Upper lobe of left lung (tissue), 6 donors: Measurements from ENCODE around the gene SAMMSON. TPM values are rescaled to one million over a fixed set of nuclear protein-coding genes. Genes with fewer than 3 reads are reported as not detected.

Source experiments
- ATAC-seq, 2 donors: fragments of 200-7000 bp; cut with Tn5 transposase; one replicate each; pipeline ENCODE4 v1.9.1; 2022; ENCODE audit warnings: mild to moderate bottlenecking in 2 of 2, moderate library complexity in 2 of 2; ENCODE audit not compliant: low FRiP score in 2 of 2
- DNase-seq, 2 donors: peaks; one replicate each; pipeline ENCODE4 v3.0.0-alpha.2; 2019 to 2020
- H3K27ac ChIP-seq, 4 donors: fragments of 200-600 bp; sonication (generic); one replicate each; pipeline ENCODE4 v1.5.1; 2016 to 2019
- H3K27me3 ChIP-seq, 4 donors: fragments of 200-600 bp; sonication (generic); one replicate each; pipeline ENCODE4 v1.5.1; 2017 to 2019
- H3K36me3 ChIP-seq, 4 donors: fragments of 200-600 bp; sonication (generic); one replicate each; pipeline ENCODE4 v1.5.1; 2016 to 2019
- H3K4me1 ChIP-seq, 4 donors: fragments of 200-600 bp; sonication (generic); one replicate each; pipeline ENCODE4 v1.5.1; 2018 to 2019
- H3K4me3 ChIP-seq, 4 donors: fragments of 200-600 bp; sonication (generic); one replicate each; pipeline ENCODE4 v1.5.1; 2017 to 2019; ENCODE audit warnings: mild to moderate bottlenecking in 2 of 4, moderate library complexity in 1 of 4
- H3K9me3 ChIP-seq, 4 donors: fragments of 200-600 bp; sonication (generic); one replicate each; pipeline ENCODE4 v1.5.1; 2018 to 2019
- CTCF ChIP-seq, 6 experiments: fragments of 450-650 bp in 4 of 6; fragments of 200-600 bp in 2 of 6; sonication (generic) in 2 of 6; IDR thresholded peaks; one replicate each; pipeline ENCODE4 v1.5.1; 2016 to 2019; ENCODE audit warnings: antibody characterized with exemption in 6 of 6
- EP300 ChIP-seq, 4 donors: sonication (generic); formaldehyde crosslinking; IDR thresholded peaks; one replicate each; pipeline ENCODE4 v1.5.1; 2017; ENCODE audit warnings: antibody characterized with exemption in 4 of 4, control low read depth in 2 of 4
- POLR2A ChIP-seq, 4 donors: fragments of 450-650 bp; IDR thresholded peaks; one replicate each; pipeline ENCODE4 v1.5.1; 2016 to 2017; ENCODE audit warnings: antibody characterized with exemption in 4 of 4, mild to moderate bottlenecking in 2 of 4
- POLR2AphosphoS5 ChIP-seq, 2 donors: sonication (generic); formaldehyde crosslinking; IDR thresholded peaks; one replicate each; pipeline ENCODE4 v1.5.1; 2017; ENCODE audit warnings: antibody characterized with exemption in 2 of 2
- WGBS, 2 donors: methylation state at CpG; one replicate each; pipeline ENCODE4 v1.1.5; 2017 to 2018; 5-methylcytosine and 5-hydroxymethylcytosine counted together
- total RNA-seq, 6 donors: library from RNA; depleted of rRNA in 4 of 6; stranded (reverse); fragments of >200 nt in 4 of 6; gene quantifications; one replicate each; pipeline versions ENCODE4 v1.1.0 to v1.2.1, GENCODE V29; 2016 to 2021
- donor health status: DM: no; HTN: no; CAD: no; lungs with moderate emphysema.
- donor health status: DM: no; HTN: yes; CAD: no; lungs with severe emphysema.

The SAMMSON gene
- total RNA-seq, 6 donors from 2014 or later, result 0.30 TPM; not detected in 5

DNA sequence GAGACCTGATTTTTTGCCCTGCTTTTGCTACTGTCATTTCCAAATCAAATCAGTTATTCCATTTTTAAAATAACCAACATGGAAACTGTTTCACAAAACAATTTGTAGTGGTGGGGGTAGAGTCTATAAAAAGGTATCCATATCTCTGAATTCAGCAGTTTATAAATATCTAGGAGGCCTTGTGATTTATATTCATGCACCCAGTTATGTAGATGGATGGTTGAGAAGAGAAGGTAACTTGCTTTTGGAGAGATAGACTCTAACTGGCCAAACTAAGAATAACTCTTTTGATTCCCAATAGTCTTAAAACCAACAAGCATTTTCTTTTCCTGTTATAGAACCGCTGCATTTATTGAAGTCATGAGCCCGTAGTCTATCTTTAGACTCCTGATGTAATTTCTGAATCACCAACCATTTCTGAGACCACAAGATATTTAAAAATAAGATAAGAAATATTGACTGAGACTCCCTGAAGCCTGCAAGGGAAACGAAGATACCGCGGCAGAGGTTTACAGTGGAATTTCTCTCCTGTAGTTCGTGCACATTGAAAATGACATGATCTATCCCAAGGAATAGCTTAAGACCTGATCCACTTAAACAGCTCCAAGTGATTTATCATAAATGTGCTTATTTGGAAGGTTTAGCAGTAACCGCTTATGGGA, 68.5 kb downstream of the SAMMSON start:
- Histone ChIP-seq H3K36me3 (no peaks in the 10 kb centered on the region), H3K27me3 (peaks cover 0 to 2% (median 0%) of the 10 kb centered on the region in 4 donors), H3K27ac (no peak overlapping the region), H3K4me3 (no peak overlapping the region), H3K9me3 (no peaks in the 10 kb centered on the region), H3K4me1 (no peaks in the 10 kb centered on the region)
- no peak for TF ChIP-seq EP300 (IDR thresholded peaks at IDR 0.05)
- TF ChIP-seq CTCF (IDR thresholded peaks at IDR 0.05), result no peak
- TF ChIP-seq POLR2AphosphoS5 (IDR thresholded peaks at IDR 0.05), result no peak
- TF ChIP-seq POLR2A (IDR thresholded peaks at IDR 0.05), result no peak
- WGBS, 2 donors, result 82 to 83% methylated on average over 7 of the region's 7 CpGs
- ATAC-seq, result no peak
- DNase-seq, result no peak

- H3K4me3 ChIP-seq, result no peak overlapping the region
- ATAC-seq (peak in 1 of 2 donors; percentile 34), DNase-seq (no peak)
- no peaks in the 10 kb centered on the region for H3K4me1 ChIP-seq
- 85 to 95% methylated on average over 5 of the region's 5 CpGs for WGBS, 2 donors
- no peaks in the 10 kb centered on the region for H3K36me3 ChIP-seq
- H3K27ac ChIP-seq, result no peak overlapping the region
- H3K9me3 ChIP-seq, result no peaks in the 10 kb centered on the region
- H3K27me3 ChIP-seq, result peaks cover 0 to 2% (median 0%) of the 10 kb centered on the region in 4 donors
- TF ChIP-seq EP300 (IDR thresholded peaks at IDR 0.05) (no peak), POLR2A (IDR thresholded peaks at IDR 0.05) (no peak), CTCF (IDR thresholded peaks at IDR 0.05) (no peak)
Observed at GRCh38 chr3:70069557-70069956, 70.0 kb downstream of the SAMMSON start.

- DNase-seq (no peak), ATAC-seq (no peak)
- no peak overlapping the region for H3K27ac ChIP-seq
- WGBS, 2 donors, result 71 to 78% methylated on average over 4 of the region's 4 CpGs
- H3K27me3 ChIP-seq, result no peaks in the 10 kb centered on the region
- no peak for TF ChIP-seq POLR2A (IDR thresholded peaks at IDR 0.05)
- no peak for TF ChIP-seq CTCF (IDR thresholded peaks at IDR 0.05)
- TF ChIP-seq EP300 (IDR thresholded peaks at IDR 0.05), result no peak
- TF ChIP-seq POLR2AphosphoS5 (IDR thresholded peaks at IDR 0.05), result no peak
- no peak overlapping the region for H3K4me3 ChIP-seq
- H3K4me1 ChIP-seq, result no peaks in the 10 kb centered on the region
- H3K36me3 ChIP-seq, result no peaks in the 10 kb centered on the region
- H3K9me3 ChIP-seq, result no peaks in the 10 kb centered on the region
Observed at GRCh38 chr3:70071138-70071537, 71.6 kb downstream of the SAMMSON start.

GRCh38 chr3:70072180-70072579, 72.6 kb downstream of the SAMMSON start:
- no peaks in the 10 kb centered on the region for H3K9me3 ChIP-seq
- H3K4me1 ChIP-seq, result no peaks in the 10 kb centered on the region
- peak overlapping the region in 2 of 4 donors; percentile 25 to 29 for H3K4me3 ChIP-seq
- no peak for ATAC-seq
- no peaks in the 10 kb centered on the region for H3K36me3 ChIP-seq
- no peak for DNase-seq
- TF ChIP-seq CTCF (IDR thresholded peaks at IDR 0.05) (no peak), POLR2AphosphoS5 (IDR thresholded peaks at IDR 0.05) (no peak), POLR2A (IDR thresholded peaks at IDR 0.05) (no peak), EP300 (IDR thresholded peaks at IDR 0.05) (no peak)
- H3K27me3 ChIP-seq, result no peaks in the 10 kb centered on the region
- no peak overlapping the region for H3K27ac ChIP-seq
- WGBS, 2 donors, result 8 to 16% methylated on average over 9 of the region's 9 CpGs

GRCh38 chr3:70072754-70073153, 73.2 kb downstream of the SAMMSON start:
- 88 to 93% methylated on average over 2 of the region's 2 CpGs for WGBS, 2 donors
- H3K4me3 ChIP-seq, result no peak overlapping the region
- H3K36me3 ChIP-seq, result no peaks in the 10 kb centered on the region
- H3K27me3 ChIP-seq, result no peaks in the 10 kb centered on the region
- no peaks in the 10 kb centered on the region for H3K9me3 ChIP-seq
- DNase-seq, result no peak
- TF ChIP-seq POLR2AphosphoS5 (IDR thresholded peaks at IDR 0.05) (no peak), EP300 (IDR thresholded peaks at IDR 0.05) (no peak), POLR2A (IDR thresholded peaks at IDR 0.05) (no peak), CTCF (IDR thresholded peaks at IDR 0.05) (no peak)
- no peak for ATAC-seq
- no peak overlapping the region for H3K27ac ChIP-seq
- no peaks in the 10 kb centered on the region for H3K4me1 ChIP-seq
